Hepatocyte (in vitro differentiated cells): ENCODE data around the gene ZNF219. TPM values are rescaled to one million over a fixed set of nuclear protein-coding genes. Genes with fewer than 3 reads are reported as not detected.

Experiments used
- DNase-seq: peaks from one replicate; pipeline ENCODE4 v3.0.0-alpha.2; 2016; ENCODE audit warnings: low spot score
- H2AFZ ChIP-seq: fragments of 200-600 bp; sonication (generic); 2 replicates; pipeline ENCODE4 v1.6.0; 2016; ENCODE audit warnings: antibody characterized with exemption, mild to moderate bottlenecking
- H3K27ac ChIP-seq: fragments of 200-600 bp; sonication (generic); 2 replicates; pipeline ENCODE4 v1.5.1; 2016; ENCODE audit warnings: mild to moderate bottlenecking
- H3K27me3 ChIP-seq: fragments of 200-600 bp; sonication (generic); 2 replicates; pipeline ENCODE4 v1.6.1; 2016
- H3K36me3 ChIP-seq: fragments of 200-600 bp; sonication (generic); replicated peaks from 2 replicates; pipeline ENCODE4 v1.5.1; 2016; ENCODE audit warnings: low read depth; ENCODE audit not compliant: insufficient read depth
- H3K4me1 ChIP-seq: fragments of 200-600 bp; sonication (generic); 2 replicates; pipeline ENCODE4 v1.5.1; 2016; ENCODE audit warnings: mild to moderate bottlenecking, moderate library complexity; ENCODE audit not compliant: insufficient read depth
- H3K4me2 ChIP-seq: fragments of 200-600 bp; sonication (generic); 2 replicates; pipeline ENCODE4 v1.6.0; 2016
- H3K4me3 ChIP-seq: fragments of 200-600 bp; sonication (generic); 2 replicates; pipeline ENCODE4 v1.5.1; 2016; ENCODE audit warnings: mild to moderate bottlenecking
- H3K79me2 ChIP-seq: fragments of 200-600 bp; sonication (generic); 2 replicates; pipeline ENCODE4 v1.6.0; 2017; ENCODE audit warnings: mild to moderate bottlenecking
- H3K9me2 ChIP-seq: fragments of 200-600 bp; sonication (generic); replicated peaks from 2 replicates; pipeline ENCODE4 v1.6.0; 2017; ENCODE audit warnings: mild to moderate bottlenecking; ENCODE audit not compliant: insufficient read depth
- H3K9me3 ChIP-seq: fragments of 200-600 bp; sonication (generic); 2 replicates; pipeline ENCODE4 v1.5.1; 2016; ENCODE audit warnings: low read depth, mild to moderate bottlenecking
- H4K20me1 ChIP-seq: fragments of 200-600 bp; sonication (generic); 2 replicates; pipeline ENCODE4 v1.6.0; 2016; ENCODE audit warnings: mild to moderate bottlenecking; ENCODE audit not compliant: insufficient read depth, poor library complexity, severe bottlenecking
- CTCF ChIP-seq: fragments of 200-600 bp; sonication (generic); IDR thresholded peaks from 2 replicates; pipeline ENCODE4 v1.5.1; 2016; ENCODE audit warnings: antibody characterized with exemption, mild to moderate bottlenecking; ENCODE audit not compliant: poor library complexity
- EZH2 ChIP-seq: fragments of 200-600 bp; sonication (generic); IDR thresholded peaks from 2 replicates; pipeline ENCODE4 v1.6.1; 2016; ENCODE audit warnings: antibody characterized with exemption, mild to moderate bottlenecking, borderline replicate concordance
- EZH2phosphoT487 ChIP-seq: fragments of 200-600 bp; sonication (generic); IDR thresholded peaks from one replicate; pipeline ENCODE4 v1.6.1; 2018; ENCODE audit warnings: antibody characterized with exemption, mild to moderate bottlenecking, low read depth, moderate library complexity; ENCODE audit not compliant: unreplicated experiment, severe bottlenecking
- WGBS: methylation state at CpG from one replicate; pipeline ENCODE4 v1.1.6; 2016; ENCODE audit warnings: low lambda C conversion rate; ENCODE audit errors: missing lambda C conversion rate; 5-methylcytosine and 5-hydroxymethylcytosine counted together
- polyA plus RNA-seq: library from polyadenylated mRNA; unstranded; fragments of >200 nt; fragmentation: Nextera tagmentation; extraction: Ambion mirVana; gene quantifications from 2 replicates; pipeline ENCODE4 v1.2.1, GENCODE V29; 2016
- total RNA-seq: library from RNA; depleted of rRNA; stranded (reverse); fragments of >200 nt; gene quantifications from 2 replicates; pipeline ENCODE4 v1.2.3, GENCODE V29; 2014

ZNF219 gene
- total and polyA plus RNA-seq, 2 experiments from 2014 or later, result 25.1 to 29.5 TPM

- no peaks in the 10 kb centered on the region for H3K9me3 ChIP-seq
- no peaks in the 10 kb centered on the region for H3K36me3 ChIP-seq
- H3K4me2 ChIP-seq, result peak overlapping the region; percentile 85
- no peaks in the 10 kb centered on the region for H3K27me3 ChIP-seq
- H4K20me1 ChIP-seq, result no peaks in the 10 kb centered on the region
- peak overlapping the region; percentile 99 for H3K27ac ChIP-seq
- peaks cover 38% of the 10 kb centered on the region for H3K4me1 ChIP-seq
- DNase-seq, result no peak
- H3K9me2 ChIP-seq, result no peaks in the 10 kb centered on the region
- H2AFZ ChIP-seq, result no peak overlapping the region
- WGBS, result 85% methylated on average over 8 of the region's 8 CpGs
- no peak overlapping the region for H3K4me3 ChIP-seq
- no peak for TF ChIP-seq EZH2phosphoT487
- no peak for TF ChIP-seq EZH2
- TF ChIP-seq CTCF, result no peak
- peaks cover 8% of the 10 kb centered on the region for H3K79me2 ChIP-seq
These were observed 6.6 kb upstream of the ZNF219 start for GRCh38 chr14:21105095-21105494.

DNA sequence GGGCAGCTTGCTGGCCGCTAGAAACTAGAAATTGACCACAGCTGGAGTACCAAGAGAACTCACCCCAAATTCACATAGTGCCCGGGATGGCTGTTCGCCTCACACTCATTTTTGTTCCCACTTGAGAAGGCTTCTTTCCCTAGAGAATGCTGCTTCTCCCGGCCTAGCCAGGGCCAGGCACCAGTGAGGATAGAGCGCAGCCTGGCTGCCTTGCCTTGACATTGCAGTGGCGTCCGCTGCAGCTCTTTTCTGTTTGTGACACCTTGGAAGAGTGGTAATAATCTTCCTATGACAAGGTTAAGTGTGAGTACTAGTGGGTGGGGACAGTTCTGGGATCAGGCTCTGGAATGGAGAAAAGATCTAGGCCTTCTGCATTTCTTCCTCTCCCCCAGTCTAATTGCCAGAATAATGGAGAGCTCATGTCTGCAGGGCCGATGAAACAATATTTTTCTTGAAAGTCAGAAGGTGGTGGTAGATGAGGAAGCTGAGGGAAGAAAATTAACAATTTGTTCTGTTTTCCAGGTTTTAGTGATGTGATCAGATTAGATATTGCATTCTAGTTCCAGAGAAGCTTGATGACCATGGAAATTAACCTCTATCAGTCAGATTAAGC is 6.1 kb upstream of the ZNF219 start:
- Histone ChIP-seq H3K27me3 (no peaks in the 10 kb centered on the region), H3K9me2 (no peaks in the 10 kb centered on the region), H4K20me1 (no peaks in the 10 kb centered on the region), H3K4me2 (peak overlapping the region; percentile 85), H3K79me2 (peaks cover 14% of the 10 kb centered on the region), H2AFZ (peak overlapping the region; percentile 87), H3K36me3 (no peaks in the 10 kb centered on the region), H3K9me3 (no peaks in the 10 kb centered on the region), H3K27ac (peak overlapping the region; percentile 99), H3K4me3 (peak overlapping the region; percentile 44), H3K4me1 (peaks cover 43% of the 10 kb centered on the region)
- TF ChIP-seq EZH2 (no peak), EZH2phosphoT487 (no peak), CTCF (peak; percentile 97)
- 10% methylated on average over 8 of the region's 8 CpGs for WGBS
- DNase-seq, result peak; percentile 90

GRCh38 chr14:21103710-21104447 is 5.4 kb upstream of the ZNF219 start:
- Histone ChIP-seq H3K27ac (peak overlapping the region; percentile 99), H4K20me1 (no peaks in the 10 kb centered on the region), H3K27me3 (no peaks in the 10 kb centered on the region), H3K79me2 (peaks cover 20% of the 10 kb centered on the region), H3K9me3 (no peaks in the 10 kb centered on the region), H3K4me2 (peak overlapping the region; percentile 85), H3K9me2 (no peaks in the 10 kb centered on the region), H3K36me3 (no peaks in the 10 kb centered on the region), H3K4me1 (peaks cover 49% of the 10 kb centered on the region), H2AFZ (peak overlapping the region; percentile 87), H3K4me3 (peak overlapping the region; percentile 44)
- 1% methylated on average over 62 of the region's 62 CpGs for WGBS
- DNase-seq, result peak; percentile 98
- TF ChIP-seq CTCF (peak; percentile 73), EZH2 (no peak)
